GM23338 (cell line): ENCODE data around the gene SYNE2. TPM values are rescaled to one million over a fixed set of nuclear protein-coding genes. Genes with fewer than 3 reads are reported as not detected.

Experiments
- ATAC-seq: fragments of 200-7000 bp; cut with Tn5 transposase; 3 replicates; pipeline ENCODE4 v1.9.1; 2020
- DNase-seq: peaks from one replicate; pipeline ENCODE4 v3.0.0-alpha.2; 2015; ENCODE audit warnings: low spot score
- H2AFZ ChIP-seq: fragments of 200-600 bp; sonication (generic); 2 replicates; pipeline ENCODE4 v1.8.0; 2016; ENCODE audit warnings: antibody characterized with exemption, mild to moderate bottlenecking, moderate library complexity
- H3F3A ChIP-seq: fragments of 200-600 bp; sonication (generic); replicated peaks from 2 replicates; pipeline ENCODE4 v1.8.0; 2017; ENCODE audit warnings: antibody characterized with exemption, mixed run types, low read depth
- H3K27ac ChIP-seq: fragments of 200-600 bp; sonication (generic); 2 replicates; pipeline ENCODE4 v1.6.1; 2016; ENCODE audit warnings: low read depth
- H3K27me3 ChIP-seq: fragments of 200-600 bp; sonication (generic); 2 replicates; pipeline ENCODE4 v1.8.0; 2016; ENCODE audit warnings: mild to moderate bottlenecking, mixed run types, moderate library complexity; ENCODE audit not compliant: insufficient read depth
- H3K36me3 ChIP-seq: fragments of 200-600 bp; sonication (generic); 2 replicates; pipeline ENCODE4 v1.8.0; 2016; ENCODE audit warnings: mild to moderate bottlenecking; ENCODE audit not compliant: insufficient read depth
- H3K4me1 ChIP-seq: fragments of 200-600 bp; sonication (generic); 2 replicates; pipeline ENCODE4 v1.8.0; 2016; ENCODE audit warnings: mild to moderate bottlenecking, moderate library complexity; ENCODE audit not compliant: insufficient read depth
- H3K4me2 ChIP-seq: fragments of 200-600 bp; sonication (generic); 2 replicates; pipeline ENCODE4 v1.7.1; 2017; ENCODE audit warnings: mixed run types
- H3K4me3 ChIP-seq: fragments of 200-600 bp; sonication (generic); 2 replicates; pipeline ENCODE4 v1.6.1; 2016; ENCODE audit warnings: mixed run types
- H3K79me2 ChIP-seq: fragments of 200-600 bp; sonication (generic); replicated peaks from 2 replicates; pipeline ENCODE4 v1.8.0; 2017; ENCODE audit warnings: mild to moderate bottlenecking; ENCODE audit not compliant: insufficient read depth
- H3K9me2 ChIP-seq: fragments of 200-600 bp; sonication (generic); 2 replicates; pipeline ENCODE4 v1.8.0; 2017; ENCODE audit not compliant: insufficient read depth
- H4K20me1 ChIP-seq: fragments of 200-600 bp; sonication (generic); replicated peaks from 2 replicates; pipeline ENCODE4 v1.8.0; 2017; ENCODE audit warnings: mild to moderate bottlenecking; ENCODE audit not compliant: insufficient read depth
- H3K27ac Mint-ChIP-seq: 2 replicates; pipeline ENCODE4 v1.8.0; 2020; ENCODE audit warnings: inconsistent platforms, mild to moderate bottlenecking, moderate library complexity, mixed read lengths
- H3K27me3 Mint-ChIP-seq: 3 replicates; pipeline ENCODE4 v1.8.0; 2022; ENCODE audit warnings: low read depth, mild to moderate bottlenecking, moderate library complexity, mixed read lengths, inconsistent platforms; ENCODE audit not compliant: insufficient read depth, poor library complexity
- H3K36me3 Mint-ChIP-seq: 3 replicates; pipeline ENCODE4 v1.8.0; 2021; ENCODE audit warnings: low read depth, mild to moderate bottlenecking, inconsistent platforms, moderate library complexity, mixed read lengths
- H3K4me1 Mint-ChIP-seq: 3 replicates; pipeline ENCODE4 v1.8.0; 2020; ENCODE audit warnings: mild to moderate bottlenecking, inconsistent platforms, mixed read lengths
- H3K4me3 Mint-ChIP-seq: 3 replicates; pipeline ENCODE4 v1.8.0; 2021; ENCODE audit warnings: moderate library complexity, mild to moderate bottlenecking, inconsistent platforms, mixed read lengths
- H3K9me3 Mint-ChIP-seq: 3 replicates; pipeline ENCODE4 v1.8.0; 2020; ENCODE audit warnings: moderate library complexity, mild to moderate bottlenecking, inconsistent platforms, mixed read lengths
- CREB1 ChIP-seq: fragments of 250-450 bp; sonication (Bioruptor Pico); IDR thresholded peaks from 2 replicates; pipeline ENCODE4 v1.5.0; 2020; ENCODE audit warnings: low read depth, mild to moderate bottlenecking, moderate library complexity
- ETS1 ChIP-seq: IDR thresholded peaks from 2 replicates; pipeline ENCODE4 v1.6.1; 2016; ENCODE audit warnings: antibody characterized with exemption
- JUNB ChIP-seq: IDR thresholded peaks from one replicate; pipeline ENCODE4 v1.6.1; 2016; ENCODE audit warnings: antibody characterized with exemption; ENCODE audit not compliant: unreplicated experiment
- NANOG ChIP-seq: IDR thresholded peaks from 2 replicates; pipeline ENCODE4 v1.6.1; 2016; ENCODE audit warnings: antibody characterized with exemption, borderline replicate concordance
- STAT1 ChIP-seq: IDR thresholded peaks from one replicate; pipeline ENCODE4 v1.6.1; 2016; ENCODE audit warnings: antibody characterized with exemption; ENCODE audit not compliant: unreplicated experiment
- ZNF114 ChIP-seq: fragments of 250-450 bp; sonication (Bioruptor Pico); IDR thresholded peaks from 2 replicates; pipeline ENCODE4 v1.5.0; 2020; ENCODE audit warnings: mild to moderate bottlenecking, moderate library complexity
- ZNF331 ChIP-seq: fragments of 250-450 bp; sonication (Bioruptor Pico); IDR thresholded peaks from 2 replicates; pipeline ENCODE4 v1.5.0; 2020; ENCODE audit warnings: low read depth, mild to moderate bottlenecking, moderate library complexity
- polyA plus RNA-seq: library from polyadenylated mRNA; unstranded; fragments of >200 nt; fragmentation: Nextera tagmentation; extraction: Ambion mirVana; gene quantifications from 2 replicates; pipeline ENCODE4 v1.2.1, GENCODE V29; 2016
- total RNA-seq: library from RNA; depleted of rRNA; stranded (reverse); fragments of >200 nt; shearing (Covaris generic); gene quantifications from 2 replicates; pipeline ENCODE4 v1.2.3, GENCODE V29; 2014
- TF ChIP-seq, protein P1 (sequence below), 2 experiments: fragments of 200-600 bp in 1 of 2; sonication (generic) in 1 of 2; conservative IDR thresholded peaks; 2 replicates each; pipeline versions ENCODE4 v1.5.1 to v1.6.1; 2016 to 2017; ENCODE audit warnings: antibody characterized with exemption in 2 of 2, low read depth in 2 of 2, mild to moderate bottlenecking in 2 of 2, moderate library complexity in 1 of 2
- TF ChIP-seq, protein P2 (sequence below): IDR thresholded peaks from one replicate; pipeline ENCODE4 v1.6.1; 2018; ENCODE audit warnings: antibody characterized with exemption; ENCODE audit not compliant: unreplicated experiment
- TF ChIP-seq, protein P3 (sequence below): fragments of 250-450 bp; sonication (Bioruptor Pico); IDR thresholded peaks from 2 replicates; pipeline ENCODE4 v1.5.0; 2020; ENCODE audit warnings: mild to moderate bottlenecking, moderate library complexity

SYNE2 gene
- total and polyA plus RNA-seq, 2 experiments from 2014 or later = 34.3 to 86.5 TPM

- no peak for TF ChIP-seq ETS1
These were observed 143.9 kb downstream of the SYNE2 start (continued) for GRCh38 chr14:63996625-63997220.

GRCh38 chr14:64000749-64001148 is 147.9 kb downstream of the SYNE2 start:
- TF ChIP-seq CREB1 (CRISPR knock-in tag) = no peak
- no peak for TF ChIP-seq STAT1
- TF ChIP-seq, protein P1, sequence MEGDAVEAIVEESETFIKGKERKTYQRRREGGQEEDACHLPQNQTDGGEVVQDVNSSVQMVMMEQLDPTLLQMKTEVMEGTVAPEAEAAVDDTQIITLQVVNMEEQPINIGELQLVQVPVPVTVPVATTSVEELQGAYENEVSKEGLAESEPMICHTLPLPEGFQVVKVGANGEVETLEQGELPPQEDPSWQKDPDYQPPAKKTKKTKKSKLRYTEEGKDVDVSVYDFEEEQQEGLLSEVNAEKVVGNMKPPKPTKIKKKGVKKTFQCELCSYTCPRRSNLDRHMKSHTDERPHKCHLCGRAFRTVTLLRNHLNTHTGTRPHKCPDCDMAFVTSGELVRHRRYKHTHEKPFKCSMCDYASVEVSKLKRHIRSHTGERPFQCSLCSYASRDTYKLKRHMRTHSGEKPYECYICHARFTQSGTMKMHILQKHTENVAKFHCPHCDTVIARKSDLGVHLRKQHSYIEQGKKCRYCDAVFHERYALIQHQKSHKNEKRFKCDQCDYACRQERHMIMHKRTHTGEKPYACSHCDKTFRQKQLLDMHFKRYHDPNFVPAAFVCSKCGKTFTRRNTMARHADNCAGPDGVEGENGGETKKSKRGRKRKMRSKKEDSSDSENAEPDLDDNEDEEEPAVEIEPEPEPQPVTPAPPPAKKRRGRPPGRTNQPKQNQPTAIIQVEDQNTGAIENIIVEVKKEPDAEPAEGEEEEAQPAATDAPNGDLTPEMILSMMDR (conservative IDR thresholded peaks at IDR 0.05; ENCODE audit: low read depth in 2 of 2) = no peak
- no peak for TF ChIP-seq JUNB
- no peak for TF ChIP-seq NANOG
- TF ChIP-seq ETS1 = no peak
- TF ChIP-seq, protein P2, sequence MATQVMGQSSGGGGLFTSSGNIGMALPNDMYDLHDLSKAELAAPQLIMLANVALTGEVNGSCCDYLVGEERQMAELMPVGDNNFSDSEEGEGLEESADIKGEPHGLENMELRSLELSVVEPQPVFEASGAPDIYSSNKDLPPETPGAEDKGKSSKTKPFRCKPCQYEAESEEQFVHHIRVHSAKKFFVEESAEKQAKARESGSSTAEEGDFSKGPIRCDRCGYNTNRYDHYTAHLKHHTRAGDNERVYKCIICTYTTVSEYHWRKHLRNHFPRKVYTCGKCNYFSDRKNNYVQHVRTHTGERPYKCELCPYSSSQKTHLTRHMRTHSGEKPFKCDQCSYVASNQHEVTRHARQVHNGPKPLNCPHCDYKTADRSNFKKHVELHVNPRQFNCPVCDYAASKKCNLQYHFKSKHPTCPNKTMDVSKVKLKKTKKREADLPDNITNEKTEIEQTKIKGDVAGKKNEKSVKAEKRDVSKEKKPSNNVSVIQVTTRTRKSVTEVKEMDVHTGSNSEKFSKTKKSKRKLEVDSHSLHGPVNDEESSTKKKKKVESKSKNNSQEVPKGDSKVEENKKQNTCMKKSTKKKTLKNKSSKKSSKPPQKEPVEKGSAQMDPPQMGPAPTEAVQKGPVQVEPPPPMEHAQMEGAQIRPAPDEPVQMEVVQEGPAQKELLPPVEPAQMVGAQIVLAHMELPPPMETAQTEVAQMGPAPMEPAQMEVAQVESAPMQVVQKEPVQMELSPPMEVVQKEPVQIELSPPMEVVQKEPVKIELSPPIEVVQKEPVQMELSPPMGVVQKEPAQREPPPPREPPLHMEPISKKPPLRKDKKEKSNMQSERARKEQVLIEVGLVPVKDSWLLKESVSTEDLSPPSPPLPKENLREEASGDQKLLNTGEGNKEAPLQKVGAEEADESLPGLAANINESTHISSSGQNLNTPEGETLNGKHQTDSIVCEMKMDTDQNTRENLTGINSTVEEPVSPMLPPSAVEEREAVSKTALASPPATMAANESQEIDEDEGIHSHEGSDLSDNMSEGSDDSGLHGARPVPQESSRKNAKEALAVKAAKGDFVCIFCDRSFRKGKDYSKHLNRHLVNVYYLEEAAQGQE = no peak
- TF ChIP-seq, protein P3, sequence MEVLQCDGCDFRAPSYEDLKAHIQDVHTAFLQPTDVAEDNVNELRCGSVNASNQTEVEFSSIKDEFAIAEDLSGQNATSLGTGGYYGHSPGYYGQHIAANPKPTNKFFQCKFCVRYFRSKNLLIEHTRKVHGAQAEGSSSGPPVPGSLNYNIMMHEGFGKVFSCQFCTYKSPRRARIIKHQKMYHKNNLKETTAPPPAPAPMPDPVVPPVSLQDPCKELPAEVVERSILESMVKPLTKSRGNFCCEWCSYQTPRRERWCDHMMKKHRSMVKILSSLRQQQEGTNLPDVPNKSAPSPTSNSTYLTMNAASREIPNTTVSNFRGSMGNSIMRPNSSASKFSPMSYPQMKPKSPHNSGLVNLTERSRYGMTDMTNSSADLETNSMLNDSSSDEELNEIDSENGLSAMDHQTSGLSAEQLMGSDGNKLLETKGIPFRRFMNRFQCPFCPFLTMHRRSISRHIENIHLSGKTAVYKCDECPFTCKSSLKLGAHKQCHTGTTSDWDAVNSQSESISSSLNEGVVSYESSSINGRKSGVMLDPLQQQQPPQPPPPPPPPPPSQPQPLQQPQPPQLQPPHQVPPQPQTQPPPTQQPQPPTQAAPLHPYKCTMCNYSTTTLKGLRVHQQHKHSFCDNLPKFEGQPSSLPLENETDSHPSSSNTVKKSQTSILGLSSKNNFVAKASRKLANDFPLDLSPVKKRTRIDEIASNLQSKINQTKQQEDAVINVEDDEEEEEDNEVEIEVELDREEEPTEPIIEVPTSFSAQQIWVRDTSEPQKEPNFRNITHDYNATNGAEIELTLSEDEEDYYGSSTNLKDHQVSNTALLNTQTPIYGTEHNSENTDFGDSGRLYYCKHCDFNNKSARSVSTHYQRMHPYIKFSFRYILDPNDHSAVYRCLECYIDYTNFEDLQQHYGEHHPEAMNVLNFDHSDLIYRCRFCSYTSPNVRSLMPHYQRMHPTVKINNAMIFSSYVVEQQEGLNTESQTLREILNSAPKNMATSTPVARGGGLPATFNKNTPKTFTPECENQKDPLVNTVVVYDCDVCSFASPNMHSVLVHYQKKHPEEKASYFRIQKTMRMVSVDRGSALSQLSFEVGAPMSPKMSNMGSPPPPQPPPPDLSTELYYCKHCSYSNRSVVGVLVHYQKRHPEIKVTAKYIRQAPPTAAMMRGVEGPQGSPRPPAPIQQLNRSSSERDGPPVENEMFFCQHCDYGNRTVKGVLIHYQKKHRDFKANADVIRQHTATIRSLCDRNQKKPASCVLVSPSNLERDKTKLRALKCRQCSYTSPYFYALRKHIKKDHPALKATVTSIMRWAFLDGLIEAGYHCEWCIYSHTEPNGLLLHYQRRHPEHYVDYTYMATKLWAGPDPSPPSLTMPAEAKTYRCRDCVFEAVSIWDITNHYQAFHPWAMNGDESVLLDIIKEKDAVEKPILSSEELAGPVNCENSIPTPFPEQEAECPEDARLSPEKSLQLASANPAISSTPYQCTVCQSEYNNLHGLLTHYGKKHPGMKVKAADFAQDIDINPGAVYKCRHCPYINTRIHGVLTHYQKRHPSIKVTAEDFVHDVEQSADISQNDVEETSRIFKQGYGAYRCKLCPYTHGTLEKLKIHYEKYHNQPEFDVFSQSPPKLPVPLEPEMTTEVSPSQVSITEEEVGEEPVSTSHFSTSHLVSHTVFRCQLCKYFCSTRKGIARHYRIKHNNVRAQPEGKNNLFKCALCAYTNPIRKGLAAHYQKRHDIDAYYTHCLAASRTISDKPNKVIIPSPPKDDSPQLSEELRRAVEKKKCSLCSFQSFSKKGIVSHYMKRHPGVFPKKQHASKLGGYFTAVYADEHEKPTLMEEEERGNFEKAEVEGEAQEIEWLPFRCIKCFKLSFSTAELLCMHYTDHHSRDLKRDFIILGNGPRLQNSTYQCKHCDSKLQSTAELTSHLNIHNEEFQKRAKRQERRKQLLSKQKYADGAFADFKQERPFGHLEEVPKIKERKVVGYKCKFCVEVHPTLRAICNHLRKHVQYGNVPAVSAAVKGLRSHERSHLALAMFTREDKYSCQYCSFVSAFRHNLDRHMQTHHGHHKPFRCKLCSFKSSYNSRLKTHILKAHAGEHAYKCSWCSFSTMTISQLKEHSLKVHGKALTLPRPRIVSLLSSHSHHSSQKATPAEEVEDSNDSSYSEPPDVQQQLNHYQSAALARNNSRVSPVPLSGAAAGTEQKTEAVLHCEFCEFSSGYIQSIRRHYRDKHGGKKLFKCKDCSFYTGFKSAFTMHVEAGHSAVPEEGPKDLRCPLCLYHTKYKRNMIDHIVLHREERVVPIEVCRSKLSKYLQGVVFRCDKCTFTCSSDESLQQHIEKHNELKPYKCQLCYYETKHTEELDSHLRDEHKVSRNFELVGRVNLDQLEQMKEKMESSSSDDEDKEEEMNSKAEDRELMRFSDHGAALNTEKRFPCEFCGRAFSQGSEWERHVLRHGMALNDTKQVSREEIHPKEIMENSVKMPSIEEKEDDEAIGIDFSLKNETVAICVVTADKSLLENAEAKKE = no peak
- no peak for TF ChIP-seq ZNF114
- no peak for TF ChIP-seq ZNF331 (CRISPR knock-in tag)
- peaks cover 13% of the 10 kb centered on the region for H3K36me3 ChIP-seq
- H3K27ac Mint-ChIP-seq = no peak overlapping the region
- 0 out of 3 replicates have a peak, but pooled peaks cover 3% of the 10 kb centered on the region for H3K4me1 Mint-ChIP-seq
- H3K4me1 ChIP-seq = no peaks in the 10 kb centered on the region
- ATAC-seq (no peak), DNase-seq (no peak)
- H3K4me3 ChIP-seq = no peak overlapping the region
- H3K9me2 ChIP-seq = no peaks in the 10 kb centered on the region
- no peaks in the 10 kb centered on the region for H3K79me2 ChIP-seq
- H3K4me2 ChIP-seq = no peak overlapping the region
- H3F3A ChIP-seq = no peaks in the 10 kb centered on the region
- H2AFZ ChIP-seq = no peak overlapping the region
- peaks cover 4% of the 10 kb centered on the region for H3K27me3 Mint-ChIP-seq
- no peaks in the 10 kb centered on the region for H4K20me1 ChIP-seq
- no peak overlapping the region for H3K4me3 Mint-ChIP-seq
- no peaks in the 10 kb centered on the region for H3K27me3 ChIP-seq
- H3K27ac ChIP-seq = no peak overlapping the region
- H3K9me3 Mint-ChIP-seq = no peaks in the 10 kb centered on the region
- peaks cover 50% of the 10 kb centered on the region for H3K36me3 Mint-ChIP-seq
